ENCODE measurements around the gene NLRP1. TPM values are rescaled to one million over a fixed set of nuclear protein-coding genes. Genes with fewer than 3 reads are reported as not detected.

NLRP1 gene
- total and polyA plus RNA-seq, 10 of the 15 experiments (the other 5 are each of a cell fraction or from before 2014, with no cell fraction given): 2.8 to 21.8 (median 11.9) TPM

DNA sequence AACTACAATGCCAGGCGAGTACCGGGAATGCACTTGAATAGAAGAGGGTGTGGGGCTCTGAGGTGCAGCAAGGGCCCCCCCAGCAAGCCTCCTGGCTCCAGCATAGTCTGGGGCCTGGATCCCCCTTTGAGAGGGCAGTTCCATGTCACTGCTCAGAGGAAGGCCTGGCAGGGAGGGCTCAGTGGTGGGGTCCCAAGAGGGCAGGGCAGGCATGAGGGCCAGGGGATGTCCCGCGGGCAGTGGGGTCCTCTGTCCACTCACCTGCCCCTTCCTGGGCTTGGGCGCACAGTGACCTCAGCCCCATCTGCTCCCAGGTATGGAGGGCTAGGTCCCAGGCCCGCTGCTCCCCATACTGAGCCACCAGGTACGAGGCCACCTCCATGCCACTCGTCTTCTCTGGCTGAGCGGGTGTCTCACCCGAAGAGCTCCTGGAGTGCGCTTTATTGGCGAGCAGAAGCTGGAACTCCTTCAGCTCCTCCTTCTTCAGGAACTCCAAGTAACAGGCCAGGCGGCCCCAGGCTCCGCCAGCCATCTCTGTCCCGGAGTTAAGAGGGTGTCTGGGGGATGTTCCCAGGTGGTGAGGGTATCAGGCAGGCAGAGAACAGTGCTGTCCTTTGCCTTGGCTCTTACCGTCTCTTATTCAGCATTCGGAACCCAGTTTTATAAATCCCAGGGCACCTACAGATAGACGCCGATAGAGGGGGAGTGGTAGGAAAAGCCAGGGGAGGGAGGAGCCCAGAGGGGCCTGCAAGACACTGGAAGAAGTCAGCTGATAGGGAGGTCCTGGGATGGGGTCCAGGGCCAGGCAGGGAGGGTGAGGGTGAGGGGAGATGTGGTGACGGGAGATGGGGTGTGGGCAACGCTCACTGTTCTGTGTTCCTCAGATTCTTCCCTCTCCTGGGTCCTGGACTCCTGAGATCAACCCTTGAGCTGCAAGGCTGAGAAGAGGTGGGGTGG lies 605 bp downstream of the NLRP1 start:
- Histone ChIP-seq H3K9me3 (replicated peaks; ENCODE audit: control insufficient read depth, insufficient read depth, low read length) (no peaks in the 10 kb centered on the region), H3K27ac (ENCODE audit: control insufficient read depth, insufficient read depth) (peak overlapping the region; percentile 63), H2AFZ (ENCODE audit: control insufficient read depth, low read depth, low read length) (peak overlapping the region; percentile 82), H3K9ac (ENCODE audit: control insufficient read depth, insufficient read depth, low read length) (peak overlapping the region; percentile 82), H3K36me3 (ENCODE audit: control insufficient read depth in 2 of 2, insufficient read depth in 2 of 2, low read length in 1 of 2) (peaks cover 0 to 3% of the 10 kb centered on the region in 2 experiments; a peak in 1 of 4 replicates), H3K4me1 (ENCODE audit: control insufficient read depth, insufficient read depth, low read length) (peaks cover 30% of the 10 kb centered on the region), H3K79me2 (ENCODE audit: control insufficient read depth, insufficient read depth, low read length) (peaks cover 6% of the 10 kb centered on the region), H4K20me1 (ENCODE audit: control insufficient read depth, insufficient read depth) (no peaks in the 10 kb centered on the region), H3K27me3 (replicated peaks in 1 of 2; ENCODE audit: control insufficient read depth in 2 of 2, insufficient read depth in 2 of 2, low read length in 1 of 2) (no peaks in the 10 kb centered on the region), H3K4me3 (peak overlapping the region; percentile 92), H3K4me2 (ENCODE audit: control insufficient read depth, insufficient read depth) (peak overlapping the region; percentile 83)
- ChIA-PET RAD21 (ENCODE audit: unreplicated experiment) (interaction anchor here (0.7 kb wide), 1 partner anchor 124 kb away, joined by 3 read pairs; no protein-coding TSS in a partner anchor), POLR2A (interaction anchor here (1.3 kb wide), 1 partner anchor 145 kb away, joined by 3 read pairs; the partner anchor contains the start of gene C1QBP), CTCF (interaction anchor here (0.8 to 3.3 kb wide), 5 partner anchors 9 to 862 kb away, joined by 3 to 13 read pairs (median 3); no protein-coding TSS in a partner anchor), SMC1A (ENCODE audit: uncharacterized antibody, unreplicated experiment) (interaction anchor here (1.1 to 1.5 kb wide), 2 partner anchors 16 to 122 kb away, joined by 3 read pairs; no protein-coding TSS in a partner anchor)
- 14% methylated on average over 19 of the region's 21 CpGs for WGBS (ENCODE audit: insufficient coverage, insufficient replicate concordance, low lambda C conversion rate, missing lambda C conversion rate)
- no peak for DNase-seq (ENCODE audit: low read depth, low spot score)
- intact Hi-C loops (cut with micrococcal nuclease; ENCODE audit: unreplicated experiment): loop anchor here (2.0 kb wide), 1 partner anchor 97 kb away; the partner anchor contains the start of genes DERL2 and MIS12
- peak; percentile 23 for ATAC-seq
- BruUV-seq (replicated peaks): TSS peak; percentile 75
- FAIRE-seq: no peak
- in situ Hi-C loops (cut with MboI): no loop called here
- TF ChIP-seq RCOR1 (conservative IDR thresholded peaks at IDR 0.05; ENCODE audit: low read depth, low read length): no peak
- no peak for TF ChIP-seq KLF5 (IDR thresholded peaks at IDR 0.05; ENCODE audit: partially characterized antibody)
- peak; percentile 61; the same call in 1 of the 2 replicates for TF ChIP-seq NBN (IDR thresholded peaks at IDR 0.05)
- TF ChIP-seq, protein P1, sequence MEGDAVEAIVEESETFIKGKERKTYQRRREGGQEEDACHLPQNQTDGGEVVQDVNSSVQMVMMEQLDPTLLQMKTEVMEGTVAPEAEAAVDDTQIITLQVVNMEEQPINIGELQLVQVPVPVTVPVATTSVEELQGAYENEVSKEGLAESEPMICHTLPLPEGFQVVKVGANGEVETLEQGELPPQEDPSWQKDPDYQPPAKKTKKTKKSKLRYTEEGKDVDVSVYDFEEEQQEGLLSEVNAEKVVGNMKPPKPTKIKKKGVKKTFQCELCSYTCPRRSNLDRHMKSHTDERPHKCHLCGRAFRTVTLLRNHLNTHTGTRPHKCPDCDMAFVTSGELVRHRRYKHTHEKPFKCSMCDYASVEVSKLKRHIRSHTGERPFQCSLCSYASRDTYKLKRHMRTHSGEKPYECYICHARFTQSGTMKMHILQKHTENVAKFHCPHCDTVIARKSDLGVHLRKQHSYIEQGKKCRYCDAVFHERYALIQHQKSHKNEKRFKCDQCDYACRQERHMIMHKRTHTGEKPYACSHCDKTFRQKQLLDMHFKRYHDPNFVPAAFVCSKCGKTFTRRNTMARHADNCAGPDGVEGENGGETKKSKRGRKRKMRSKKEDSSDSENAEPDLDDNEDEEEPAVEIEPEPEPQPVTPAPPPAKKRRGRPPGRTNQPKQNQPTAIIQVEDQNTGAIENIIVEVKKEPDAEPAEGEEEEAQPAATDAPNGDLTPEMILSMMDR (IDR thresholded peaks at IDR 0.05 in 2 of 3, conservative IDR thresholded peaks at IDR 0.05 in 1 of 3; ENCODE audit: control insufficient read depth in 2 of 3, extremely low read depth in 1 of 3, insufficient read depth in 1 of 3, low read depth in 3 of 3, low read length in 3 of 3): no peak
- TF ChIP-seq YBX1 (IDR thresholded peaks at IDR 0.05): no peak
- TF ChIP-seq, protein P2, sequence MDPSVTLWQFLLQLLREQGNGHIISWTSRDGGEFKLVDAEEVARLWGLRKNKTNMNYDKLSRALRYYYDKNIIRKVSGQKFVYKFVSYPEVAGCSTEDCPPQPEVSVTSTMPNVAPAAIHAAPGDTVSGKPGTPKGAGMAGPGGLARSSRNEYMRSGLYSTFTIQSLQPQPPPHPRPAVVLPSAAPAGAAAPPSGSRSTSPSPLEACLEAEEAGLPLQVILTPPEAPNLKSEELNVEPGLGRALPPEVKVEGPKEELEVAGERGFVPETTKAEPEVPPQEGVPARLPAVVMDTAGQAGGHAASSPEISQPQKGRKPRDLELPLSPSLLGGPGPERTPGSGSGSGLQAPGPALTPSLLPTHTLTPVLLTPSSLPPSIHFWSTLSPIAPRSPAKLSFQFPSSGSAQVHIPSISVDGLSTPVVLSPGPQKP (IDR thresholded peaks at IDR 0.05; ENCODE audit: low read depth, low read length): no peak
- TF ChIP-seq RBBP5 (conservative IDR thresholded peaks at IDR 0.05): no peak
- no peak for TF ChIP-seq MTA2 (IDR thresholded peaks at IDR 0.05; ENCODE audit: low read depth)
- TF ChIP-seq FOXM1 (IDR thresholded peaks at IDR 0.05; ENCODE audit: low read depth, low read length): no peak
- no peak for TF ChIP-seq NFIC (IDR thresholded peaks at IDR 0.05; ENCODE audit: low read depth, low read length)
- TF ChIP-seq, protein P3, sequence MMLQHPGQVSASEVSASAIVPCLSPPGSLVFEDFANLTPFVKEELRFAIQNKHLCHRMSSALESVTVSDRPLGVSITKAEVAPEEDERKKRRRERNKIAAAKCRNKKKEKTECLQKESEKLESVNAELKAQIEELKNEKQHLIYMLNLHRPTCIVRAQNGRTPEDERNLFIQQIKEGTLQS (IDR thresholded peaks at IDR 0.05; ENCODE audit: borderline replicate concordance, extremely low read depth, low read depth, low read length): no peak
- TF ChIP-seq, protein P4, sequence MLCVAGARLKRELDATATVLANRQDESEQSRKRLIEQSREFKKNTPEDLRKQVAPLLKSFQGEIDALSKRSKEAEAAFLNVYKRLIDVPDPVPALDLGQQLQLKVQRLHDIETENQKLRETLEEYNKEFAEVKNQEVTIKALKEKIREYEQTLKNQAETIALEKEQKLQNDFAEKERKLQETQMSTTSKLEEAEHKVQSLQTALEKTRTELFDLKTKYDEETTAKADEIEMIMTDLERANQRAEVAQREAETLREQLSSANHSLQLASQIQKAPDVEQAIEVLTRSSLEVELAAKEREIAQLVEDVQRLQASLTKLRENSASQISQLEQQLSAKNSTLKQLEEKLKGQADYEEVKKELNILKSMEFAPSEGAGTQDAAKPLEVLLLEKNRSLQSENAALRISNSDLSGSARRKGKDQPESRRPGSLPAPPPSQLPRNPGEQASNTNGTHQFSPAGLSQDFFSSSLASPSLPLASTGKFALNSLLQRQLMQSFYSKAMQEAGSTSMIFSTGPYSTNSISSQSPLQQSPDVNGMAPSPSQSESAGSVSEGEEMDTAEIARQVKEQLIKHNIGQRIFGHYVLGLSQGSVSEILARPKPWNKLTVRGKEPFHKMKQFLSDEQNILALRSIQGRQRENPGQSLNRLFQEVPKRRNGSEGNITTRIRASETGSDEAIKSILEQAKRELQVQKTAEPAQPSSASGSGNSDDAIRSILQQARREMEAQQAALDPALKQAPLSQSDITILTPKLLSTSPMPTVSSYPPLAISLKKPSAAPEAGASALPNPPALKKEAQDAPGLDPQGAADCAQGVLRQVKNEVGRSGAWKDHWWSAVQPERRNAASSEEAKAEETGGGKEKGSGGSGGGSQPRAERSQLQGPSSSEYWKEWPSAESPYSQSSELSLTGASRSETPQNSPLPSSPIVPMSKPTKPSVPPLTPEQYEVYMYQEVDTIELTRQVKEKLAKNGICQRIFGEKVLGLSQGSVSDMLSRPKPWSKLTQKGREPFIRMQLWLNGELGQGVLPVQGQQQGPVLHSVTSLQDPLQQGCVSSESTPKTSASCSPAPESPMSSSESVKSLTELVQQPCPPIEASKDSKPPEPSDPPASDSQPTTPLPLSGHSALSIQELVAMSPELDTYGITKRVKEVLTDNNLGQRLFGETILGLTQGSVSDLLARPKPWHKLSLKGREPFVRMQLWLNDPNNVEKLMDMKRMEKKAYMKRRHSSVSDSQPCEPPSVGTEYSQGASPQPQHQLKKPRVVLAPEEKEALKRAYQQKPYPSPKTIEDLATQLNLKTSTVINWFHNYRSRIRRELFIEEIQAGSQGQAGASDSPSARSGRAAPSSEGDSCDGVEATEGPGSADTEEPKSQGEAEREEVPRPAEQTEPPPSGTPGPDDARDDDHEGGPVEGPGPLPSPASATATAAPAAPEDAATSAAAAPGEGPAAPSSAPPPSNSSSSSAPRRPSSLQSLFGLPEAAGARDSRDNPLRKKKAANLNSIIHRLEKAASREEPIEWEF (IDR thresholded peaks at IDR 0.05; ENCODE audit: insufficient replicate concordance, low read depth, low read length): no peak
- TF ChIP-seq CHD2 (IDR thresholded peaks at IDR 0.05; ENCODE audit: borderline replicate concordance, low read depth, low read length): 0 out of 2 replicates have a peak, but pooled peaks have one; percentile 9
